Sigmoid colon (tissue), 7 donors: ENCODE data around the gene ARHGAP44. TPM values are rescaled to one million over a fixed set of nuclear protein-coding genes. Genes with fewer than 3 reads are reported as not detected.

ENCODE experiments used
- DNase-seq: peaks from one replicate; pipeline ENCODE4 v3.0.0-alpha.2; 2019
- H3K27ac ChIP-seq, 4 donors: fragments of 200-600 bp; sonication (generic); one replicate each; pipeline ENCODE4 v1.5.1; 2016 to 2019; ENCODE audit warnings: mild to moderate bottlenecking in 1 of 4
- H3K27me3 ChIP-seq, 3 donors: fragments of 200-600 bp; sonication (generic); one replicate each; pipeline ENCODE4 v1.5.1; 2019; ENCODE audit warnings: mild to moderate bottlenecking in 1 of 3
- H3K36me3 ChIP-seq, 4 donors: fragments of 200-600 bp; sonication (generic); one replicate each; pipeline ENCODE4 v1.5.1; 2016 to 2019
- H3K4me1 ChIP-seq, 4 donors: fragments of 200-600 bp; sonication (generic); one replicate each; pipeline ENCODE4 v1.5.1; 2017 to 2019
- H3K4me3 ChIP-seq, 4 donors: fragments of 200-600 bp; sonication (generic); one replicate each; pipeline ENCODE4 v1.5.1; 2017 to 2019; ENCODE audit warnings: mild to moderate bottlenecking in 2 of 4, moderate library complexity in 1 of 4
- H3K9me3 ChIP-seq, 4 donors: fragments of 200-600 bp in 3 of 4; sonication (generic) in 3 of 4; one replicate each; pipeline versions ENCODE4 v1.5.1 to v1.6.1; 2013 to 2019
- CTCF ChIP-seq, 4 experiments: fragments of 450-650 bp in 3 of 4; fragments of 200-600 bp in 1 of 4; IDR thresholded peaks; one replicate each; pipeline ENCODE4 v1.5.1; 2016 to 2019; ENCODE audit warnings: antibody characterized with exemption in 4 of 4, mild to moderate bottlenecking in 3 of 4, moderate library complexity in 2 of 4
- EP300 ChIP-seq, 4 donors: sonication (generic); formaldehyde crosslinking; IDR thresholded peaks; one replicate each; pipeline ENCODE4 v1.6.1; 2017; ENCODE audit warnings: antibody characterized with exemption in 4 of 4
- POLR2A ChIP-seq, 2 donors: fragments of 450-650 bp; IDR thresholded peaks; one replicate each; pipeline ENCODE4 v1.6.1; 2016; ENCODE audit warnings: antibody characterized with exemption in 2 of 2, mild to moderate bottlenecking in 2 of 2, moderate library complexity in 2 of 2
- POLR2AphosphoS5 ChIP-seq, 4 donors: sonication (generic); formaldehyde crosslinking; IDR thresholded peaks; one replicate each; pipeline ENCODE4 v1.6.1; 2017; ENCODE audit warnings: antibody characterized with exemption in 4 of 4
- WGBS, 2 donors: extraction: QIAGEN DNeasy Blood & Tissue Kit; methylation state at CpG; one replicate each; pipeline ENCODE4 v1.1.7; 2013; 5-methylcytosine and 5-hydroxymethylcytosine counted together
- intact Hi-C: fragments of 100-400 bp; cut with DNase I; formaldehyde crosslinking; loops from one replicate; pipeline ENCODE4 v1.15.1; 2023
- polyA plus RNA-seq, 3 donors: library from polyadenylated mRNA; stranded (reverse); fragments of 200-250 nt; gene quantifications; one replicate each; pipeline ENCODE4 v1.2.3, GENCODE V29; 2013
- total RNA-seq, 4 donors: library from RNA; depleted of rRNA; stranded (reverse); fragments of >200 nt; gene quantifications; one replicate each; pipeline ENCODE4 v1.1.0, GENCODE V29; 2016
- donor health status: healthy with polysubstance abuse.
- donor health status: Bipolar disorder and iron deficiency.
- donor health status: healthy.

Gene ARHGAP44
- total and polyA plus RNA-seq, 7 donors = 2.6 to 23.8 (median 6.4) TPM

GRCh38 chr17:12911239-12911638 is 121.9 kb downstream of the ARHGAP44 start:
- TF ChIP-seq EP300 (IDR thresholded peaks at IDR 0.05) = no peak
- no peak for TF ChIP-seq CTCF (IDR thresholded peaks at IDR 0.05)
- TF ChIP-seq POLR2AphosphoS5 (IDR thresholded peaks at IDR 0.05) = no peak
- TF ChIP-seq POLR2A (IDR thresholded peaks at IDR 0.05) = no peak
- H3K4me3 ChIP-seq = no peak overlapping the region
- DNase-seq = no peak
- 67 to 77% methylated on average over 4 of the region's 4 CpGs for WGBS, 2 donors
- no peaks in the 10 kb centered on the region for H3K9me3 ChIP-seq
- no peaks in the 10 kb centered on the region for H3K27me3 ChIP-seq
- intact Hi-C loops = no loop called here
- H3K4me1 ChIP-seq = no peaks in the 10 kb centered on the region
- H3K27ac ChIP-seq = no peak overlapping the region
- no peaks in the 10 kb centered on the region for H3K36me3 ChIP-seq

GRCh38 chr17:12917399-12917798 is 128.1 kb downstream of the ARHGAP44 start:
- whole genome bisulfite sequencing, 2 donors = 83 to 89% methylated on average over 7 of the region's 7 CpGs
- Histone ChIP-seq H3K27ac (no peak overlapping the region), H3K36me3 (peaks cover 0 to 8% (median 2%) of the 10 kb centered on the region in 4 donors), H3K4me1 (no peaks in the 10 kb centered on the region), H3K4me3 (no peak overlapping the region), H3K27me3 (no peaks in the 10 kb centered on the region), H3K9me3 (no peaks in the 10 kb centered on the region)
- intact Hi-C loops = no loop called here
- no peak for TF ChIP-seq POLR2AphosphoS5 (IDR thresholded peaks at IDR 0.05)
- no peak for TF ChIP-seq POLR2A (IDR thresholded peaks at IDR 0.05)
- no peak for TF ChIP-seq EP300 (IDR thresholded peaks at IDR 0.05)
- no peak for DNase-seq

- H3K27me3 ChIP-seq = no peaks in the 10 kb centered on the region
- TF ChIP-seq EP300 (IDR thresholded peaks at IDR 0.05) = no peak
- TF ChIP-seq CTCF (IDR thresholded peaks at IDR 0.05) = no peak
- no peak for TF ChIP-seq POLR2AphosphoS5 (IDR thresholded peaks at IDR 0.05)
- H3K4me1 ChIP-seq = no peaks in the 10 kb centered on the region
- no peak overlapping the region for H3K27ac ChIP-seq
- intact Hi-C loops = no loop called here
- H3K36me3 ChIP-seq = peaks cover 0 to 8% (median 2%) of the 10 kb centered on the region in 4 donors
- DNase-seq = no peak
- no peaks in the 10 kb centered on the region for H3K9me3 ChIP-seq
- H3K4me3 ChIP-seq = no peak overlapping the region
- WGBS, 2 donors = 94% methylated on average over 10 of the region's 10 CpGs
Observed at GRCh38 chr17:12918142-12918541, 128.8 kb downstream of the ARHGAP44 start.

GRCh38 chr17:12922120-12922519 is 132.8 kb downstream of the ARHGAP44 start:
- intact Hi-C loops = no loop called here
- WGBS, 2 donors = 90 to 94% methylated on average over 4 of the region's 4 CpGs
- TF ChIP-seq POLR2A (IDR thresholded peaks at IDR 0.05) (no peak), CTCF (IDR thresholded peaks at IDR 0.05) (no peak), EP300 (IDR thresholded peaks at IDR 0.05) (no peak), POLR2AphosphoS5 (IDR thresholded peaks at IDR 0.05) (no peak)
- Histone ChIP-seq H3K9me3 (no peaks in the 10 kb centered on the region), H3K4me1 (no peaks in the 10 kb centered on the region), H3K27me3 (no peaks in the 10 kb centered on the region), H3K27ac (no peak overlapping the region), H3K36me3 (peaks cover 0 to 8% (median 2%) of the 10 kb centered on the region in 4 donors), H3K4me3 (no peak overlapping the region)
- no peak for DNase-seq

GRCh38 chr17:12924614-12925013 is 135.3 kb downstream of the ARHGAP44 start:
- Histone ChIP-seq H3K9me3 (no peaks in the 10 kb centered on the region), H3K27ac (no peak overlapping the region), H3K4me3 (no peak overlapping the region), H3K36me3 (no peaks in the 10 kb centered on the region), H3K4me1 (no peaks in the 10 kb centered on the region), H3K27me3 (no peaks in the 10 kb centered on the region)
- TF ChIP-seq EP300 (IDR thresholded peaks at IDR 0.05) = no peak
- TF ChIP-seq POLR2AphosphoS5 (IDR thresholded peaks at IDR 0.05) = no peak
- no peak for TF ChIP-seq POLR2A (IDR thresholded peaks at IDR 0.05)
- TF ChIP-seq CTCF (IDR thresholded peaks at IDR 0.05) = no peak
- 95 to 100% methylated on average over 2 of the region's 2 CpGs for WGBS, 2 donors
- DNase-seq = no peak
- intact Hi-C loops = no loop called here
